Mesothelial cell of epicardium (in vitro differentiated cells): Measurements from ENCODE around the gene EPSTI1. TPM values are rescaled to one million over a fixed set of nuclear protein-coding genes. Genes with fewer than 3 reads are reported as not detected.

Experiments used
- DNase-seq, 2 experiments: peaks; one replicate each; pipeline ENCODE4 v3.0.0; 2021; ENCODE audit warnings: low spot score in 2 of 2; ENCODE audit not compliant: unreplicated experiment in 2 of 2
- H3K27ac Mint-ChIP-seq: 2 replicates; pipeline ENCODE4 v1.8.0; 2021; ENCODE audit warnings: mixed read lengths
- H3K27me3 Mint-ChIP-seq: 2 replicates; pipeline ENCODE4 v1.8.0; 2021; ENCODE audit warnings: low read depth, mixed read lengths
- H3K36me3 Mint-ChIP-seq: 2 replicates; pipeline ENCODE4 v1.8.0; 2021; ENCODE audit warnings: mixed read lengths
- H3K4me1 Mint-ChIP-seq: 2 replicates; pipeline ENCODE4 v1.8.0; 2021; ENCODE audit warnings: mixed read lengths
- H3K4me3 Mint-ChIP-seq: 2 replicates; pipeline ENCODE4 v1.8.0; 2021; ENCODE audit warnings: mild to moderate bottlenecking, moderate library complexity, mixed read lengths
- H3K9me3 Mint-ChIP-seq: 2 replicates; pipeline ENCODE4 v1.8.0; 2021; ENCODE audit warnings: mixed read lengths
- CTCF ChIP-seq: fragments of 200-600 bp; sonication (generic); IDR thresholded peaks from one replicate; pipeline ENCODE4 v1.5.0; 2021; ENCODE audit warnings: antibody characterized with exemption; ENCODE audit not compliant: unreplicated experiment
- total RNA-seq: library from RNA; stranded (reverse); gene quantifications from 3 replicates; pipeline ENCODE4 v1.2.1, GENCODE V29; 2021

Gene EPSTI1
- total RNA-seq, 1 donor from 2014 or later: 37.3 TPM

GRCh38 chr13:42984691-42985090 is 7.3 kb downstream of the EPSTI1 start:
- H3K27ac Mint-ChIP-seq: peak overlapping the region; percentile 9
- no peaks in the 10 kb centered on the region for H3K27me3 Mint-ChIP-seq
- DNase-seq: no peak
- H3K36me3 Mint-ChIP-seq: peaks cover 9% of the 10 kb centered on the region
- H3K9me3 Mint-ChIP-seq: peaks cover 6% of the 10 kb centered on the region
- peaks cover 65% of the 10 kb centered on the region for H3K4me1 Mint-ChIP-seq
- TF ChIP-seq CTCF: no peak
- H3K4me3 Mint-ChIP-seq: no peak overlapping the region

- Mint-ChIP-seq H3K4me3 (no peak overlapping the region), H3K27me3 (no peaks in the 10 kb centered on the region), H3K4me1 (peaks cover 64% of the 10 kb centered on the region), H3K27ac (peak overlapping the region; percentile 98), H3K9me3 (peaks cover 7% of the 10 kb centered on the region), H3K36me3 (peaks cover 9% of the 10 kb centered on the region)
- no peak for DNase-seq
- no peak for TF ChIP-seq CTCF
These were observed 8.0 kb downstream of the EPSTI1 start for GRCh38 chr13:42984026-42984425.

- DNase-seq: no peak
- Mint-ChIP-seq H3K36me3 (peaks cover 21% of the 10 kb centered on the region), H3K27ac (peak overlapping the region; percentile 98), H3K4me1 (peaks cover 58% of the 10 kb centered on the region), H3K27me3 (no peaks in the 10 kb centered on the region), H3K9me3 (peaks cover 12% of the 10 kb centered on the region), H3K4me3 (no peak overlapping the region)
- no peak for TF ChIP-seq CTCF
These were observed 10.2 kb downstream of the EPSTI1 start for GRCh38 chr13:42981853-42982252.

GRCh38 chr13:42981317-42981716 is 10.7 kb downstream of the EPSTI1 start:
- Mint-ChIP-seq H3K9me3 (peaks cover 12% of the 10 kb centered on the region), H3K36me3 (peaks cover 24% of the 10 kb centered on the region), H3K27ac (peak overlapping the region; percentile 98), H3K4me3 (no peak overlapping the region), H3K4me1 (peaks cover 58% of the 10 kb centered on the region), H3K27me3 (no peaks in the 10 kb centered on the region)
- no peak for DNase-seq
- no peak for TF ChIP-seq CTCF

GRCh38 chr13:42977219-42977659 is 14.8 kb downstream of the EPSTI1 start:
- peaks cover 40% of the 10 kb centered on the region for H3K4me1 Mint-ChIP-seq
- H3K36me3 Mint-ChIP-seq: peaks cover 37% of the 10 kb centered on the region
- H3K27me3 Mint-ChIP-seq: no peaks in the 10 kb centered on the region
- DNase-seq: no peak
- H3K9me3 Mint-ChIP-seq: peaks cover 30% of the 10 kb centered on the region
- no peak for TF ChIP-seq CTCF
- H3K27ac Mint-ChIP-seq: no peak overlapping the region
- no peak overlapping the region for H3K4me3 Mint-ChIP-seq

- H3K4me3 Mint-ChIP-seq: no peak overlapping the region
- peaks cover 30% of the 10 kb centered on the region for H3K9me3 Mint-ChIP-seq
- H3K27ac Mint-ChIP-seq: no peak overlapping the region
- no peaks in the 10 kb centered on the region for H3K27me3 Mint-ChIP-seq
- no peak for TF ChIP-seq CTCF
- H3K4me1 Mint-ChIP-seq: peaks cover 40% of the 10 kb centered on the region
- H3K36me3 Mint-ChIP-seq: peaks cover 37% of the 10 kb centered on the region
- DNase-seq: no peak
These were observed 16.0 kb downstream of the EPSTI1 start for GRCh38 chr13:42976066-42976465.
